Panc1 (cell line): ENCODE measurements around the gene DCUN1D3. TPM values are rescaled to one million over a fixed set of nuclear protein-coding genes. Genes with fewer than 3 reads are reported as not detected.

ENCODE experiments used
- ATAC-seq: fragments of 200-7000 bp; cut with Tn5 transposase; 2 replicates; pipeline ENCODE4 v1.9.1; 2020; ENCODE audit warnings: mild to moderate bottlenecking, moderate library complexity
- BruUV-seq: library from RNA; stranded (reverse); fragments of 400-500 nt; replicated peaks from 2 replicates; lab custom pipeline; 2021; lab: Mats Ljungman, UMichigan
- CTCF ChIA-PET: fragments of 300-600 bp; sonication (Branson Sonifier 250); formaldehyde crosslinking; loops from one replicate; lab custom pipeline; 2022; ENCODE audit warnings: antibody characterized with exemption; lab: Charles Lee
- POLR2A ChIA-PET: fragments of 300-600 bp; sonication (Branson Sonifier 250); formaldehyde crosslinking; loops from one replicate; lab custom pipeline; 2022; ENCODE audit warnings: antibody characterized with exemption; lab: Charles Lee
- DNase-seq: peaks from one replicate; pipeline ENCODE4 v3.0.0-alpha.2; 2010; ENCODE audit warnings: low read depth, low spot score
- H3K27ac ChIP-seq: 2 replicates; pipeline ENCODE4 v1.5.1; 2011; ENCODE audit warnings: mild to moderate bottlenecking, low read length, inconsistent platforms
- H3K27me3 ChIP-seq: fragments of 200-500 bp; sonication (Bioruptor generic); 2 replicates; pipeline ENCODE4 v1.6.0; 2014; ENCODE audit warnings: low read length, inconsistent platforms; ENCODE audit not compliant: control insufficient read depth, insufficient read depth
- H3K36me3 ChIP-seq: fragments of 200-500 bp; sonication (Bioruptor generic); 2 replicates; pipeline ENCODE4 v1.5.1; 2014; ENCODE audit warnings: inconsistent platforms, mild to moderate bottlenecking, low read length, moderate library complexity; ENCODE audit not compliant: control insufficient read depth, insufficient read depth
- H3K4me1 ChIP-seq: 2 replicates; pipeline ENCODE4 v1.5.1; 2011; ENCODE audit warnings: inconsistent platforms, mild to moderate bottlenecking, low read length, moderate library complexity; ENCODE audit not compliant: control insufficient read depth, insufficient read depth
- H3K4me3 ChIP-seq, 2 experiments: 2 replicates each; pipeline ENCODE4 v1.5.1; 2011 to 2012; ENCODE audit warnings: low read depth in 2 of 2, low read length in 2 of 2, mild to moderate bottlenecking in 2 of 2, inconsistent platforms in 1 of 2, moderate library complexity in 1 of 2
- H3K9me3 ChIP-seq: fragments of 200-500 bp; sonication (Bioruptor generic); 2 replicates; pipeline ENCODE4 v1.5.1; 2014; ENCODE audit warnings: low read depth, mild to moderate bottlenecking, inconsistent platforms, low read length, moderate library complexity; ENCODE audit not compliant: control insufficient read depth, insufficient read depth
- POLR2AphosphoS5 ChIP-seq: IDR thresholded peaks from 2 replicates; pipeline ENCODE4 v1.6.1; 2012; ENCODE audit warnings: mild to moderate bottlenecking, low read depth, low read length, moderate library complexity
- REST ChIP-seq, 2 experiments: IDR thresholded peaks; 2 replicates each; pipeline ENCODE4 v1.6.1; 2011 to 2012; ENCODE audit warnings: low read depth in 2 of 2, control low read depth in 1 of 2, low read length in 1 of 2, mild to moderate bottlenecking in 1 of 2, moderate library complexity in 1 of 2; ENCODE audit not compliant: insufficient read depth in 1 of 2
- SIN3A ChIP-seq: IDR thresholded peaks from 2 replicates; pipeline ENCODE4 v1.6.1; 2012; ENCODE audit warnings: low read depth, mild to moderate bottlenecking, low read length, moderate library complexity, borderline replicate concordance; ENCODE audit not compliant: insufficient read depth
- TCF7L2 ChIP-seq: IDR thresholded peaks from 2 replicates; pipeline ENCODE4 v1.6.1; 2011; ENCODE audit warnings: mild to moderate bottlenecking, low read depth, low read length, inconsistent platforms
- in situ Hi-C: cut with HindIII; loops from 2 replicates; pipeline ENCODE4 v1.10.0; 2016; ENCODE audit warnings: low sequenced_read_pairs, low pct_unique_long_range_greater_than_20kb
- intact Hi-C: fragments of 100-400 bp; cut with micrococcal nuclease; formaldehyde crosslinking; loops from one replicate; pipeline ENCODE4 v1.10.0; 2022; ENCODE audit not compliant: unreplicated experiment
- total RNA-seq: library from RNA; stranded (reverse); gene quantifications from one replicate; pipeline ENCODE4 v1.2.1, GENCODE V29; 2021; ENCODE audit not compliant: unreplicated experiment
- TF ChIP-seq, protein P1 (sequence below): fragments of 450-650 bp; IDR thresholded peaks from 2 replicates; pipeline ENCODE4 v1.5.1; 2017; ENCODE audit warnings: mild to moderate bottlenecking

The DCUN1D3 gene
- total RNA-seq, 1 experiment from 2014 or later, result 23.5 TPM

GRCh38 chr16:20822521-20823325 is 77.4 kb downstream of the DCUN1D3 start:
- POLR2A ChIA-PET, result no interaction called here
- no peak overlapping the region for H3K4me3 ChIP-seq
- no peak for DNase-seq
- H3K36me3 ChIP-seq, result peaks cover 28% of the 10 kb centered on the region
- in situ Hi-C loops, result no loop called here
- TF ChIP-seq, protein P1, sequence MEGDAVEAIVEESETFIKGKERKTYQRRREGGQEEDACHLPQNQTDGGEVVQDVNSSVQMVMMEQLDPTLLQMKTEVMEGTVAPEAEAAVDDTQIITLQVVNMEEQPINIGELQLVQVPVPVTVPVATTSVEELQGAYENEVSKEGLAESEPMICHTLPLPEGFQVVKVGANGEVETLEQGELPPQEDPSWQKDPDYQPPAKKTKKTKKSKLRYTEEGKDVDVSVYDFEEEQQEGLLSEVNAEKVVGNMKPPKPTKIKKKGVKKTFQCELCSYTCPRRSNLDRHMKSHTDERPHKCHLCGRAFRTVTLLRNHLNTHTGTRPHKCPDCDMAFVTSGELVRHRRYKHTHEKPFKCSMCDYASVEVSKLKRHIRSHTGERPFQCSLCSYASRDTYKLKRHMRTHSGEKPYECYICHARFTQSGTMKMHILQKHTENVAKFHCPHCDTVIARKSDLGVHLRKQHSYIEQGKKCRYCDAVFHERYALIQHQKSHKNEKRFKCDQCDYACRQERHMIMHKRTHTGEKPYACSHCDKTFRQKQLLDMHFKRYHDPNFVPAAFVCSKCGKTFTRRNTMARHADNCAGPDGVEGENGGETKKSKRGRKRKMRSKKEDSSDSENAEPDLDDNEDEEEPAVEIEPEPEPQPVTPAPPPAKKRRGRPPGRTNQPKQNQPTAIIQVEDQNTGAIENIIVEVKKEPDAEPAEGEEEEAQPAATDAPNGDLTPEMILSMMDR, result no peak
- no peak for TF ChIP-seq TCF7L2
- no peak for TF ChIP-seq REST (IDR thresholded peaks at IDR 0.05; ENCODE audit: insufficient read depth in 1 of 2, low read depth in 2 of 2, low read length in 1 of 2)
- no peak for TF ChIP-seq POLR2AphosphoS5
- TF ChIP-seq SIN3A, result no peak
- H3K27ac ChIP-seq, result no peak overlapping the region
- intact Hi-C loops, result no loop called here
- no peaks in the 10 kb centered on the region for H3K27me3 ChIP-seq
- CTCF ChIA-PET, result no interaction called here
- ATAC-seq, result no peak
- no TSS peak for BruUV-seq
- no peaks in the 10 kb centered on the region for H3K4me1 ChIP-seq
- no peaks in the 10 kb centered on the region for H3K9me3 ChIP-seq

- Histone ChIP-seq H3K27ac (no peak overlapping the region), H3K27me3 (no peaks in the 10 kb centered on the region), H3K4me1 (no peaks in the 10 kb centered on the region), H3K4me3 (no peak overlapping the region), H3K9me3 (no peaks in the 10 kb centered on the region), H3K36me3 (peaks cover 20% of the 10 kb centered on the region)
- BruUV-seq, result no TSS peak
- ChIA-PET CTCF (no interaction called here), POLR2A (no interaction called here)
- DNase-seq, result no peak
- TF ChIP-seq TCF7L2 (no peak), REST (IDR thresholded peaks at IDR 0.05; ENCODE audit: insufficient read depth in 1 of 2, low read depth in 2 of 2, low read length in 1 of 2) (no peak)
- TF ChIP-seq, protein P1, result no peak
- ATAC-seq, result no peak
- in situ Hi-C loops (no loop called here), intact Hi-C loops (no loop called here)
Observed at GRCh38 chr16:20821682-20822081, 78.5 kb downstream of the DCUN1D3 start.
